ENCODE data around the gene BEND5.

- TF ChIP-seq CTCF (conservative IDR thresholded peaks at IDR 0.05 in 1 of 2, IDR thresholded peaks at IDR 0.05 in 1 of 2; ENCODE audit: extremely low read depth in 1 of 2, insufficient read depth in 1 of 2, low read depth in 1 of 2, low read length in 2 of 2) (no peak), EZH2 (IDR thresholded peaks at IDR 0.05; ENCODE audit: borderline replicate concordance, low read length) (no peak)
These were observed 50.6 kb downstream of the BEND5 start for GRCh38 chr1:48726139-48726538.

Data from mammary epithelial cell (primary cell).